Measurements from ENCODE around the gene REC8. TPM values are rescaled to one million over a fixed set of nuclear protein-coding genes. Genes with fewer than 3 reads are reported as not detected.

Gene REC8
- total RNA-seq, 1 experiment from 2014 or later = 58.0 TPM

DNA sequence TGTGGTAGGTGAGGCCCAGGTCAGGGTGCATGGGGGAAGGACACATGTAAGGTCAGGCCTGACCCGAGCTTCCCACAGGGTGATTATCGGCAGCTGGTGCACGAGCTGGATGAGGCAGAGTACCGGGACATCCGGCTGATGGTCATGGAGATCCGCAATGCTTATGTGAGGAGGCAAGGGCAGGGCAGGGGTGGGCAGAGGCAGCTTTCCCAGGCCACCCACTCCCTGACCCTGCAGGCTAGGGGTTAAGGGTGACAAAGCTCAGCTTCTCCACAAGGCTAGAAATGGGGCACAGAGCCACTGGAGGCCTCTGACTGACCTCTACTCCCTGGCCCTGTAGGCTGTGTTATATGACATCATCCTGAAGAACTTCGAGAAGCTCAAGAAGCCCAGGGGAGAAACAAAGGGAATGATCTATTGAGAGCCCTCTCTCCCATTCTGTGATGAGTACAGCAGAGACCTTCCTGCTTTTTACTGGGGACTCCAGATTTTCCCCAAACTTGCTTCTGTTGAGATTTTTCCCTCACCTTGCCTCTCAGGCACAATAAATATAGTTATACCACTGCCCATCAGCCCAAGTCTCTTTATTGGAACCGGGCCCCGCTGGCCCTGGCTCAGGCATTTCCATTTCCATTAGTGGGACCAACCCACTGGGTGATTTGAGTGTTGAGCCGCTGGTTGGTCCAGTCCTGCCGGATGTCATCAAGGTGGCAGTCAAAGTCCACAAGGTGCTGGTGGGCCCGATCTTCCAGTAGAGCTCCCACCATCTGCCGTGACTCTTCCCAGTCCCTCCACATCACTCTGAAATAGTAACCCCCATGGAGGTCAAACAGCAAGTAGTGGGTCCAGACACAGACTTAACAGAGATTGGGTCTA, 33.2 kb upstream of the REC8 start:
- H3K4me1 ChIP-seq (ENCODE audit: insufficient read depth, low read length) = no peaks in the 10 kb centered on the region
- no peak for DNase-seq
- peaks cover 10% of the 10 kb centered on the region for H3K23me2 ChIP-seq (ENCODE audit: insufficient read length, low read depth, low read length, poor library complexity, severe bottlenecking)
- H3K27me3 Mint-ChIP-seq (ENCODE audit: low read depth) = no peaks in the 10 kb centered on the region
- H3K36me3 Mint-ChIP-seq (ENCODE audit: insufficient read depth in 1 of 3, low read depth in 3 of 3) = peaks cover 22 to 43% (median 37%) of the 10 kb centered on the region in 3 experiments
- H3K14ac ChIP-seq (ENCODE audit: insufficient read depth, low read length) = no peak overlapping the region
- H3K79me2 ChIP-seq (ENCODE audit: insufficient read depth, low read length) = peaks cover 3% of the 10 kb centered on the region; the same call in 1 of the 2 replicates
- H4K5ac ChIP-seq (ENCODE audit: insufficient read length, low read depth, low read length) = no peak overlapping the region
- TF ChIP-seq, protein P1, sequence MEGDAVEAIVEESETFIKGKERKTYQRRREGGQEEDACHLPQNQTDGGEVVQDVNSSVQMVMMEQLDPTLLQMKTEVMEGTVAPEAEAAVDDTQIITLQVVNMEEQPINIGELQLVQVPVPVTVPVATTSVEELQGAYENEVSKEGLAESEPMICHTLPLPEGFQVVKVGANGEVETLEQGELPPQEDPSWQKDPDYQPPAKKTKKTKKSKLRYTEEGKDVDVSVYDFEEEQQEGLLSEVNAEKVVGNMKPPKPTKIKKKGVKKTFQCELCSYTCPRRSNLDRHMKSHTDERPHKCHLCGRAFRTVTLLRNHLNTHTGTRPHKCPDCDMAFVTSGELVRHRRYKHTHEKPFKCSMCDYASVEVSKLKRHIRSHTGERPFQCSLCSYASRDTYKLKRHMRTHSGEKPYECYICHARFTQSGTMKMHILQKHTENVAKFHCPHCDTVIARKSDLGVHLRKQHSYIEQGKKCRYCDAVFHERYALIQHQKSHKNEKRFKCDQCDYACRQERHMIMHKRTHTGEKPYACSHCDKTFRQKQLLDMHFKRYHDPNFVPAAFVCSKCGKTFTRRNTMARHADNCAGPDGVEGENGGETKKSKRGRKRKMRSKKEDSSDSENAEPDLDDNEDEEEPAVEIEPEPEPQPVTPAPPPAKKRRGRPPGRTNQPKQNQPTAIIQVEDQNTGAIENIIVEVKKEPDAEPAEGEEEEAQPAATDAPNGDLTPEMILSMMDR (conservative IDR thresholded peaks at IDR 0.05) = no peak
- H2AK5ac ChIP-seq (ENCODE audit: insufficient read length, low read length) = no peak overlapping the region
- no peak overlapping the region for H3K4me2 ChIP-seq (ENCODE audit: insufficient read depth, insufficient read length, low read length)
- H2BK12ac ChIP-seq (ENCODE audit: insufficient read length, low read depth, low read length) = no peak overlapping the region
- H3K23ac ChIP-seq (ENCODE audit: insufficient read length, low read depth, low read length) = no peak overlapping the region
- no peak overlapping the region for H4K91ac ChIP-seq (ENCODE audit: insufficient read length, low read depth, low read length)
- H3K4me1 Mint-ChIP-seq = peaks cover 31 to 33% of the 10 kb centered on the region in 2 experiments
- H2AFZ ChIP-seq (ENCODE audit: low read length) = no peak overlapping the region
- no peak overlapping the region for H3T11ph ChIP-seq (ENCODE audit: low read length)
- no peaks in the 10 kb centered on the region for H4K20me1 ChIP-seq (ENCODE audit: control insufficient read depth, insufficient read depth, insufficient read length)
- no peak overlapping the region for H3K18ac ChIP-seq (ENCODE audit: insufficient read length, low read depth, low read length)
- no peak overlapping the region for H2BK15ac ChIP-seq (ENCODE audit: low read depth, low read length)
- H3K27ac ChIP-seq (ENCODE audit: insufficient read length, low read depth, low read length) = no peak overlapping the region
- H4K8ac ChIP-seq (replicated peaks; ENCODE audit: insufficient read length, low read depth, low read length) = no peak overlapping the region
- H3K27me3 ChIP-seq (ENCODE audit: insufficient read depth, low read length) = no peaks in the 10 kb centered on the region
- no peak overlapping the region for H2BK5ac ChIP-seq (ENCODE audit: insufficient read length, low read length)
- peak overlapping the region; percentile 98 to 100; a peak in 4 of 5 replicates for H3K4me3 Mint-ChIP-seq
- H3K27ac Mint-ChIP-seq = peak overlapping the region in 1 of 3 experiments; percentile 52; a peak in 4 of 7 replicates
- H2BK20ac ChIP-seq (ENCODE audit: low read depth, low read length, poor library complexity, severe bottlenecking) = no peak overlapping the region
- H2BK120ac ChIP-seq (ENCODE audit: low read depth, low read length, poor library complexity, severe bottlenecking) = no peak overlapping the region
- H3K9ac ChIP-seq (ENCODE audit: extremely low read depth, insufficient read length, low read length) = no peak overlapping the region
- no peak overlapping the region for H3K56ac ChIP-seq (ENCODE audit: insufficient read length, low read depth, low read length)
- H3K9me3 ChIP-seq (ENCODE audit: control insufficient read depth, low read depth, low read length) = no peaks in the 10 kb centered on the region
- WGBS (ENCODE audit: extremely low coverage, insufficient read length, low lambda C conversion rate) = no CpG with 5 or more reads among the region's 13 CpGs
- H3K79me1 ChIP-seq (ENCODE audit: insufficient read depth, low read depth, low read length, poor library complexity, severe bottlenecking) = peaks cover 2% of the 10 kb centered on the region
- no peak overlapping the region for H3K4ac ChIP-seq (ENCODE audit: low read depth, low read length)
- H3K9me3 Mint-ChIP-seq = 0 out of 5 replicates have a peak, but pooled peaks cover 0 to 2% of the 10 kb centered on the region in 2 experiments
